DOHH2 (cell line): ENCODE measurements around the gene BBOF1.

ENCODE experiments used
- EZH2phosphoT487 ChIP-seq: fragments of 200-600 bp; sonication (generic); IDR thresholded peaks from 2 replicates; pipeline ENCODE4 v1.6.1; 2017; ENCODE audit warnings: borderline replicate concordance, mild to moderate bottlenecking, antibody characterized with exemption, low read length, moderate library complexity, mixed read lengths
- TF ChIP-seq, protein P1 (sequence below): fragments of 200-600 bp; sonication (generic); IDR thresholded peaks from one replicate; pipeline ENCODE4 v1.5.1; 2014; ENCODE audit warnings: antibody characterized with exemption, mild to moderate bottlenecking, low read depth, low read length; ENCODE audit not compliant: poor library complexity, severe bottlenecking

DNA sequence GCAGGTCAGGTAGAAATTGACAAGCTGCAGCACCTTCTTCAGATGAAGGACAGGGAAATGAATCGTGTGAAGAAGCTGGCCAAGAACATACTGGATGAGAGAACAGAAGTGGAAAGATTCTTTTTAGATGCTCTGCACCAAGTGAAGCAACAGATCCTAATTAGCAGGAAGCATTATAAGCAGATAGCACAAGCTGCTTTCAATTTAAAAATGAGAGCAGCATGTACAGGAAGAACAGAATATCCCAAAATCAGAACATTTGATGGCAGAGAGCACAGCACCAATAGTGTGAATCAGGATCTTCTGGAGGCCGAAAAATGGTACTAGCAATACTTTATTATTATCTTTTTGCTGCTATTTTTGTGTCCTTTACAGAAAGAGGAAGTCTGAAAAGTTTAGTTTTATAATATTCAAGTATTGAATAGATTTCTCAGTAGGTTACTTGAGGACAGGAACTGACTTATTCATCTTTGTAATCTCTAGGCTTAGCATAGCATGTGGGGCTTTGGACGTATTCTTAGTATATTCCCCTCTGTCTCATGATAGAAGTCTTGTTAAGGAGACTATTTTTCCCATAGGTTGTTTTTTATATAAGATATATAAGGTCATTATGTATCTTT, 30.8 kb downstream of the BBOF1 start:
- TF ChIP-seq, protein P1, sequence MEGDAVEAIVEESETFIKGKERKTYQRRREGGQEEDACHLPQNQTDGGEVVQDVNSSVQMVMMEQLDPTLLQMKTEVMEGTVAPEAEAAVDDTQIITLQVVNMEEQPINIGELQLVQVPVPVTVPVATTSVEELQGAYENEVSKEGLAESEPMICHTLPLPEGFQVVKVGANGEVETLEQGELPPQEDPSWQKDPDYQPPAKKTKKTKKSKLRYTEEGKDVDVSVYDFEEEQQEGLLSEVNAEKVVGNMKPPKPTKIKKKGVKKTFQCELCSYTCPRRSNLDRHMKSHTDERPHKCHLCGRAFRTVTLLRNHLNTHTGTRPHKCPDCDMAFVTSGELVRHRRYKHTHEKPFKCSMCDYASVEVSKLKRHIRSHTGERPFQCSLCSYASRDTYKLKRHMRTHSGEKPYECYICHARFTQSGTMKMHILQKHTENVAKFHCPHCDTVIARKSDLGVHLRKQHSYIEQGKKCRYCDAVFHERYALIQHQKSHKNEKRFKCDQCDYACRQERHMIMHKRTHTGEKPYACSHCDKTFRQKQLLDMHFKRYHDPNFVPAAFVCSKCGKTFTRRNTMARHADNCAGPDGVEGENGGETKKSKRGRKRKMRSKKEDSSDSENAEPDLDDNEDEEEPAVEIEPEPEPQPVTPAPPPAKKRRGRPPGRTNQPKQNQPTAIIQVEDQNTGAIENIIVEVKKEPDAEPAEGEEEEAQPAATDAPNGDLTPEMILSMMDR: no peak
- TF ChIP-seq EZH2phosphoT487: no peak
